ENCODE data around the gene BMI1. TPM values are rescaled to one million over a fixed set of nuclear protein-coding genes. Genes with fewer than 3 reads are reported as not detected.

Gene BMI1
- total and polyA plus RNA-seq, 2 donors (not counting 3 experiments of a cell fraction or from before 2014, with no cell fraction given) = 12.0 to 25.1 TPM

GRCh38 chr10:22322641-22323160, 1.8 kb downstream of the BMI1 start:
- Histone ChIP-seq H3K4me2 (ENCODE audit: insufficient read depth, low read length) (peak overlapping the region; percentile 35), H3K4me1 (ENCODE audit: control insufficient read depth, extremely low read depth, insufficient read depth, low read length) (peaks cover 23% of the 10 kb centered on the region), H4K20me1 (replicated peaks; ENCODE audit: control insufficient read depth, extremely low read depth, insufficient read depth, low read length) (peaks cover 10% of the 10 kb centered on the region), H3K9me1 (replicated peaks; ENCODE audit: control insufficient read depth, extremely low read depth, insufficient read depth, low read length) (no peaks in the 10 kb centered on the region), H3K4me3 (replicated peaks in 1 of 3; ENCODE audit: insufficient read depth in 1 of 3, low read depth in 1 of 3, low read length in 3 of 3) (peak overlapping the region in 2 of 3 experiments; percentile 40 to 96), H3K9me3 (replicated peaks; ENCODE audit: control insufficient read depth, insufficient read depth, low read length) (no peaks in the 10 kb centered on the region), H3K9ac (replicated peaks; ENCODE audit: extremely low read depth, insufficient read depth, low read length) (no peak overlapping the region), H3K27ac (ENCODE audit: insufficient read depth, low read depth, low read length) (no peak overlapping the region), H3K27me3 (ENCODE audit: control insufficient read depth in 2 of 2, insufficient read depth in 2 of 2, low read length in 2 of 2) (peaks cover 23 to 32% of the 10 kb centered on the region in 2 experiments), H3K79me2 (ENCODE audit: control insufficient read depth, insufficient read depth, low read length) (no peaks in the 10 kb centered on the region), H3K36me3 (ENCODE audit: control insufficient read depth in 2 of 2, extremely low read depth in 1 of 2, insufficient read depth in 2 of 2, low read length in 2 of 2) (no peaks in the 10 kb centered on the region), H2AFZ (ENCODE audit: low read depth, low read length) (no peak overlapping the region)
- no TSS peak for BruUV-seq (replicated peaks)
- intact Hi-C loops (cut with micrococcal nuclease) (loop anchor here (5.0 to 10.0 kb wide), 2 partner anchors 665 to 798 kb away; partner anchors contain the start of gene SKIDA1), dilution Hi-C loops (cut with MboI; ENCODE audit: extremely low pct_ligation_motif_present, low sequenced_read_pairs) (no loop called here)
- POLR2A ChIA-PET = no interaction called here
- no peak for TF ChIP-seq POLR2AphosphoS5 (IDR thresholded peaks at IDR 0.05; ENCODE audit: insufficient read depth, low read depth, low read length)
- TF ChIP-seq EZH2 (IDR thresholded peaks at IDR 0.05; ENCODE audit: borderline replicate concordance, low read depth, low read length, severe bottlenecking) = peak; percentile 75
- no peak for DNase-seq (ENCODE audit: low read depth, low spot score)
- no peak for FAIRE-seq
- CTCF ChIA-PET = interaction anchor here (0.6 to 1.6 kb wide), 3 partner anchors 16 to 666 kb away, joined by 3 to 7 read pairs (median 6); no protein-coding TSS in a partner anchor

- POLR2A ChIA-PET = no interaction called here
- FAIRE-seq = no peak
- intact Hi-C loops (cut with micrococcal nuclease) = loop anchor here (5.0 to 10.0 kb wide), 2 partner anchors 664 to 799 kb away; partner anchors contain the start of gene SKIDA1
These were observed 2.8 kb downstream of the BMI1 start for GRCh38 chr10:22323538-22324305.

More at GRCh38 chr10:22323538-22324305, 2.8 kb downstream of the BMI1 start:
- Histone ChIP-seq H3K9ac (replicated peaks; ENCODE audit: extremely low read depth, insufficient read depth, low read length) (no peak overlapping the region), H3K4me3 (replicated peaks in 1 of 3; ENCODE audit: insufficient read depth in 1 of 3, low read depth in 1 of 3, low read length in 3 of 3) (no peak overlapping the region), H3K9me1 (replicated peaks; ENCODE audit: control insufficient read depth, extremely low read depth, insufficient read depth, low read length) (no peaks in the 10 kb centered on the region), H4K20me1 (replicated peaks; ENCODE audit: control insufficient read depth, extremely low read depth, insufficient read depth, low read length) (peaks cover 10% of the 10 kb centered on the region), H3K9me3 (replicated peaks; ENCODE audit: control insufficient read depth, insufficient read depth, low read length) (no peaks in the 10 kb centered on the region), H3K4me2 (ENCODE audit: insufficient read depth, low read length) (no peak overlapping the region), H3K79me2 (ENCODE audit: control insufficient read depth, insufficient read depth, low read length) (no peaks in the 10 kb centered on the region), H2AFZ (ENCODE audit: low read depth, low read length) (no peak overlapping the region), H3K27me3 (ENCODE audit: control insufficient read depth in 2 of 2, insufficient read depth in 2 of 2, low read length in 2 of 2) (peaks cover 23 to 32% of the 10 kb centered on the region in 2 experiments), H3K4me1 (ENCODE audit: control insufficient read depth, extremely low read depth, insufficient read depth, low read length) (peaks cover 23% of the 10 kb centered on the region), H3K27ac (ENCODE audit: insufficient read depth, low read depth, low read length) (no peak overlapping the region), H3K36me3 (ENCODE audit: control insufficient read depth in 2 of 2, extremely low read depth in 1 of 2, insufficient read depth in 2 of 2, low read length in 2 of 2) (no peaks in the 10 kb centered on the region)
- no TSS peak for BruUV-seq (replicated peaks)
- no peak for TF ChIP-seq POLR2AphosphoS5 (IDR thresholded peaks at IDR 0.05; ENCODE audit: insufficient read depth, low read depth, low read length)
- dilution Hi-C loops (cut with MboI; ENCODE audit: extremely low pct_ligation_motif_present, low sequenced_read_pairs) = no loop called here
- no peak for DNase-seq (ENCODE audit: low read depth, low spot score)
- CTCF ChIA-PET = interaction anchor here (0.6 kb wide), 1 partner anchor 15 kb away, joined by 3 read pairs; no protein-coding TSS in a partner anchor

Measured in endothelial cell of umbilical vein (primary cell).